RWPE2 (cell line): ENCODE measurements around the gene GNAO1.

Experiments used
- ATAC-seq: fragments of 200-7000 bp; cut with Tn5 transposase; 3 replicates; pipeline ENCODE4 v1.9.1; 2021; ENCODE audit warnings: low read depth
- DNase-seq: peaks from one replicate; pipeline ENCODE4 v3.0.0-alpha.2; 2020; ENCODE audit warnings: low spot score
- H3K27ac ChIP-seq: fragments of 450-650 bp; 2 replicates; pipeline ENCODE4 v1.5.1; 2017; ENCODE audit warnings: mild to moderate bottlenecking; ENCODE audit not compliant: poor library complexity, severe bottlenecking
- H3K27me3 ChIP-seq: fragments of 250-450 bp; sonication (Bioruptor Pico); 2 replicates; pipeline ENCODE4 v1.5.1; 2021; ENCODE audit warnings: mild to moderate bottlenecking, moderate library complexity; ENCODE audit not compliant: insufficient read depth, poor library complexity, severe bottlenecking
- H3K36me3 ChIP-seq: fragments of 250-450 bp; sonication (Bioruptor Pico); 2 replicates; pipeline ENCODE4 v1.5.1; 2020; ENCODE audit warnings: low read depth, mild to moderate bottlenecking, moderate library complexity
- H3K4me1 ChIP-seq: fragments of 250-450 bp; sonication (Bioruptor Pico); 2 replicates; pipeline ENCODE4 v1.5.1; 2021; ENCODE audit warnings: mild to moderate bottlenecking, moderate library complexity; ENCODE audit not compliant: insufficient read depth, poor library complexity, severe bottlenecking
- H3K4me3 ChIP-seq: fragments of 250-450 bp; sonication (Bioruptor Pico); 2 replicates; pipeline ENCODE4 v1.5.1; 2021; ENCODE audit warnings: mild to moderate bottlenecking, moderate library complexity; ENCODE audit not compliant: severe bottlenecking
- H3K9me3 ChIP-seq: fragments of 250-450 bp; sonication (Bioruptor Pico); 2 replicates; pipeline ENCODE4 v1.5.1; 2021; ENCODE audit warnings: mild to moderate bottlenecking, moderate library complexity; ENCODE audit not compliant: severe bottlenecking
- CTCF ChIP-seq: fragments of 450-650 bp; IDR thresholded peaks from one replicate; pipeline ENCODE4 v1.5.1; 2017; ENCODE audit warnings: mild to moderate bottlenecking, moderate library complexity; ENCODE audit not compliant: poor library complexity, severe bottlenecking

GNAO1 gene

DNA sequence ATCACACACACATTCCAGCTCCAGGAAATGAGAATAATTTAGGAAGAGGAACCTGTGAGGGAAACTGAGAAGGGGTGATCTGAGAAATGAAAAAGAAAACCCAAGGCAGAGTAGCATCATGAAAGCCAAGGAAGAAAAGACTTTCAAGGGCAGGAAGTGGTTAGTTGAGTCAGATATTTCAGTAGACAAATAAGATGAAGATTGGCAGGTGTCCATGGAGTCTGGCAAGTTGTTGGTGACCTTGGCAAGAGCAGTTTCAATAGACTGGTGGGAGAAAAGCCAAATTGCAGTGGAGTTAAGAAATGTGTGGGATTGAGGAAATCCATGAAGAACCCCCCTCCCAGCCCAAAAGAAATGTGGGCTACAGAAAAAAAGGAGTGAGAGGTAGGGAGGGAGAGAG is 10.7 kb downstream of the GNAO1 start:
- Histone ChIP-seq H3K27me3 (peaks cover 18% of the 10 kb centered on the region), H3K27ac (no peak overlapping the region), H3K4me1 (no peaks in the 10 kb centered on the region), H3K9me3 (no peaks in the 10 kb centered on the region), H3K4me3 (no peak overlapping the region), H3K36me3 (no peaks in the 10 kb centered on the region)
- TF ChIP-seq CTCF = no peak
- DNase-seq (no peak), ATAC-seq (no peak)

GRCh38 chr16:56203052-56203451 is 11.8 kb downstream of the GNAO1 start:
- Histone ChIP-seq H3K4me3 (no peak overlapping the region), H3K9me3 (no peaks in the 10 kb centered on the region), H3K36me3 (no peaks in the 10 kb centered on the region), H3K27ac (no peak overlapping the region), H3K4me1 (no peaks in the 10 kb centered on the region), H3K27me3 (peaks cover 11% of the 10 kb centered on the region)
- no peak for ATAC-seq
- no peak for TF ChIP-seq CTCF
- DNase-seq = no peak

GRCh38 chr16:56204816-56205215 is 13.5 kb downstream of the GNAO1 start:
- Histone ChIP-seq H3K9me3 (no peaks in the 10 kb centered on the region), H3K36me3 (no peaks in the 10 kb centered on the region), H3K4me3 (no peak overlapping the region), H3K27ac (no peak overlapping the region), H3K27me3 (peaks cover 13% of the 10 kb centered on the region), H3K4me1 (no peaks in the 10 kb centered on the region)
- TF ChIP-seq CTCF = no peak
- ATAC-seq (no peak), DNase-seq (no peak)

- DNase-seq = no peak
- no peak overlapping the region for H3K27ac ChIP-seq
- no peaks in the 10 kb centered on the region for H3K36me3 ChIP-seq
- H3K9me3 ChIP-seq = no peaks in the 10 kb centered on the region
- no peak for TF ChIP-seq CTCF
- peaks cover 26% of the 10 kb centered on the region for H3K27me3 ChIP-seq
- no peak overlapping the region for H3K4me3 ChIP-seq
- no peaks in the 10 kb centered on the region for H3K4me1 ChIP-seq
- no peak for ATAC-seq
Observed at GRCh38 chr16:56206951-56207350, 15.7 kb downstream of the GNAO1 start.

GRCh38 chr16:56207421-56207820 is 16.1 kb downstream of the GNAO1 start:
- no peak for TF ChIP-seq CTCF
- no peak for ATAC-seq
- H3K4me1 ChIP-seq = no peaks in the 10 kb centered on the region
- no peak overlapping the region for H3K27ac ChIP-seq
- H3K9me3 ChIP-seq = no peaks in the 10 kb centered on the region
- peaks cover 31% of the 10 kb centered on the region for H3K27me3 ChIP-seq
- no peak overlapping the region for H3K4me3 ChIP-seq
- no peaks in the 10 kb centered on the region for H3K36me3 ChIP-seq
- no peak for DNase-seq
